Mesenchymal stem cell (in vitro differentiated cells and primary cell): Measurements from ENCODE around the gene IGF2R.

Experiments used
- DNase-seq: peaks from one replicate; pipeline ENCODE4 v3.0.0-alpha.2; 2013
- H2AFZ ChIP-seq: one replicate; pipeline ENCODE4 v1.6.1; 2013; ENCODE audit warnings: low read depth, mild to moderate bottlenecking, control low read depth, inconsistent platforms, low read length, moderate library complexity
- H2AK5ac ChIP-seq: 2 replicates; pipeline ENCODE4 v1.6.1; 2013; ENCODE audit warnings: low read length, moderate library complexity, mild to moderate bottlenecking, inconsistent platforms; ENCODE audit not compliant: severe bottlenecking
- H2BK120ac ChIP-seq: one replicate; pipeline ENCODE4 v1.6.1; 2013; ENCODE audit warnings: low read depth, mild to moderate bottlenecking, inconsistent platforms, low read length, moderate library complexity
- H2BK12ac ChIP-seq, 2 experiments: one replicate each; pipeline ENCODE4 v1.6.1; 2013; ENCODE audit warnings: inconsistent platforms in 2 of 2, low read length in 2 of 2, mild to moderate bottlenecking in 2 of 2, moderate library complexity in 2 of 2, control low read depth in 1 of 2
- H2BK15ac ChIP-seq: one replicate; pipeline ENCODE4 v1.6.1; 2013; ENCODE audit warnings: mild to moderate bottlenecking, low read depth, inconsistent platforms; ENCODE audit not compliant: poor library complexity, severe bottlenecking
- H2BK5ac ChIP-seq: 2 replicates; pipeline ENCODE4 v1.6.1; 2013; ENCODE audit warnings: low read depth, mild to moderate bottlenecking, low read length, control low read depth, inconsistent platforms; ENCODE audit not compliant: poor library complexity, severe bottlenecking
- H3K14ac ChIP-seq, 2 experiments: one replicate each; pipeline ENCODE4 v1.6.1; 2013; ENCODE audit warnings: inconsistent platforms in 2 of 2, low read length in 2 of 2, control low read depth in 1 of 2, mild to moderate bottlenecking in 1 of 2, moderate library complexity in 1 of 2
- H3K18ac ChIP-seq, 2 experiments: one replicate each; pipeline ENCODE4 v1.6.1; 2013; ENCODE audit warnings: inconsistent platforms in 2 of 2, low read length in 2 of 2, control low read depth in 1 of 2, low read depth in 1 of 2, mild to moderate bottlenecking in 1 of 2
- H3K23ac ChIP-seq, 2 experiments: one replicate each; pipeline ENCODE4 v1.6.1; 2013; ENCODE audit warnings: inconsistent platforms in 2 of 2, low read length in 2 of 2, mild to moderate bottlenecking in 2 of 2, moderate library complexity in 2 of 2, control low read depth in 1 of 2
- H3K27ac ChIP-seq: 2 replicates; pipeline ENCODE4 v1.5.1; 2013; ENCODE audit warnings: mild to moderate bottlenecking, moderate library complexity, low read length, control low read depth, inconsistent platforms; ENCODE audit not compliant: poor library complexity, severe bottlenecking
- H3K27me3 ChIP-seq, 2 experiments: 2 replicates each; pipeline versions ENCODE4 v1.6.1 to v1.7.0; 2013; ENCODE audit warnings: low read length in 2 of 2, mild to moderate bottlenecking in 2 of 2, moderate library complexity in 2 of 2, control low read depth in 1 of 2, inconsistent platforms in 1 of 2; ENCODE audit not compliant: control insufficient read depth in 1 of 2, insufficient read depth in 1 of 2
- H3K36me3 ChIP-seq, 2 experiments: 2 replicates each; pipeline versions ENCODE4 v1.6.1 to v1.7.0; 2013; ENCODE audit warnings: low read length in 2 of 2, control low read depth in 1 of 2, inconsistent platforms in 1 of 2, low read depth in 1 of 2, mild to moderate bottlenecking in 1 of 2; ENCODE audit not compliant: insufficient read depth in 2 of 2, control insufficient read depth in 1 of 2
- H3K4ac ChIP-seq, 2 experiments: one replicate each; pipeline ENCODE4 v1.6.1; 2013; ENCODE audit warnings: inconsistent platforms in 2 of 2, low read length in 2 of 2, mild to moderate bottlenecking in 2 of 2, moderate library complexity in 2 of 2, control low read depth in 1 of 2, low read depth in 1 of 2
- H3K4me1 ChIP-seq: 2 replicates; pipeline ENCODE4 v1.6.1; 2013; ENCODE audit warnings: low read depth, low read length, control low read depth; ENCODE audit not compliant: control insufficient read depth, insufficient read depth
- H3K4me2 ChIP-seq: 2 replicates; pipeline ENCODE4 v1.6.1; 2013; ENCODE audit warnings: low read length, mild to moderate bottlenecking, inconsistent platforms; ENCODE audit not compliant: poor library complexity, severe bottlenecking
- H3K4me3 ChIP-seq, 2 experiments: 2 replicates each; pipeline versions ENCODE4 v1.5.1 to v1.7.0; 2013; ENCODE audit warnings: low read length in 2 of 2, mild to moderate bottlenecking in 2 of 2, control low read depth in 1 of 2, low read depth in 1 of 2; ENCODE audit not compliant: insufficient read depth in 1 of 2
- H3K79me1 ChIP-seq: replicated peaks from 2 replicates; pipeline ENCODE4 v1.6.1; 2013; ENCODE audit warnings: mild to moderate bottlenecking, control low read depth, low read length, inconsistent platforms; ENCODE audit not compliant: poor library complexity, severe bottlenecking
- H3K9ac ChIP-seq: 2 replicates; pipeline ENCODE4 v1.7.0; 2013; ENCODE audit warnings: mild to moderate bottlenecking, low read length, moderate library complexity
- H3K9me3 ChIP-seq: 2 replicates; pipeline ENCODE4 v1.7.0; 2013; ENCODE audit warnings: mild to moderate bottlenecking, low read length; ENCODE audit not compliant: control insufficient read depth
- H4K8ac ChIP-seq: one replicate; pipeline ENCODE4 v1.6.1; 2013; ENCODE audit warnings: inconsistent platforms, mild to moderate bottlenecking, low read length, moderate library complexity
- H4K91ac ChIP-seq: one replicate; pipeline ENCODE4 v1.6.1; 2013; ENCODE audit warnings: mild to moderate bottlenecking, low read length, inconsistent platforms
- WGBS: methylation state at CpG from one replicate; pipeline ENCODE4 v1.1.7; 2013; ENCODE audit warnings: mixed read lengths; 5-methylcytosine and 5-hydroxymethylcytosine counted together

Gene IGF2R

GRCh38 chr6:160141001-160141726 is 172.3 kb downstream of the IGF2R start:
- H3K36me3 ChIP-seq, result peaks cover 4 to 10% of the 10 kb centered on the region in 2 experiments
- no peak overlapping the region for H3K4ac ChIP-seq
- no peak overlapping the region for H4K91ac ChIP-seq
- DNase-seq, result no peak
- H4K8ac ChIP-seq, result no peak overlapping the region
- H3K18ac ChIP-seq, result no peak overlapping the region
- H3K27me3 ChIP-seq, result no peaks in the 10 kb centered on the region
- no peak overlapping the region for H2AFZ ChIP-seq
- no peaks in the 10 kb centered on the region for H3K9me3 ChIP-seq
- H2BK5ac ChIP-seq, result no peak overlapping the region
- H2AK5ac ChIP-seq, result no peak overlapping the region
- H3K79me1 ChIP-seq, result no peaks in the 10 kb centered on the region
- 88% methylated on average over 4 of the region's 5 CpGs for WGBS
- peak overlapping the region; percentile 16 for H3K27ac ChIP-seq
- H2BK120ac ChIP-seq, result no peak overlapping the region
- H3K4me3 ChIP-seq, result no peak overlapping the region
- H3K23ac ChIP-seq, result no peak overlapping the region
- H2BK12ac ChIP-seq, result no peak overlapping the region
- H3K14ac ChIP-seq, result no peak overlapping the region
- no peak overlapping the region for H2BK15ac ChIP-seq
- H3K9ac ChIP-seq, result peak overlapping the region; percentile 17
- H3K4me2 ChIP-seq, result no peak overlapping the region
- peaks cover 11% of the 10 kb centered on the region for H3K4me1 ChIP-seq

- no peak for DNase-seq
- H3K14ac ChIP-seq, result no peak overlapping the region
- no peaks in the 10 kb centered on the region for H3K79me1 ChIP-seq
- H2AK5ac ChIP-seq, result no peak overlapping the region
- no peaks in the 10 kb centered on the region for H3K9me3 ChIP-seq
- H2BK5ac ChIP-seq, result no peak overlapping the region
- H3K4ac ChIP-seq, result no peak overlapping the region
- H3K23ac ChIP-seq, result no peak overlapping the region
- H3K18ac ChIP-seq, result no peak overlapping the region
- no peaks in the 10 kb centered on the region for H3K27me3 ChIP-seq
- 85% methylated on average over 8 of the region's 8 CpGs for WGBS
- H3K4me1 ChIP-seq, result peaks cover 11% of the 10 kb centered on the region
- no peak overlapping the region for H3K4me3 ChIP-seq
- peaks cover 3 to 9% of the 10 kb centered on the region in 2 experiments for H3K36me3 ChIP-seq
- no peak overlapping the region for H2BK15ac ChIP-seq
- no peak overlapping the region for H2AFZ ChIP-seq
- H2BK12ac ChIP-seq, result no peak overlapping the region
- H4K8ac ChIP-seq, result no peak overlapping the region
- H3K9ac ChIP-seq, result no peak overlapping the region
- H4K91ac ChIP-seq, result no peak overlapping the region
- no peak overlapping the region for H3K27ac ChIP-seq
- H3K4me2 ChIP-seq, result no peak overlapping the region
- no peak overlapping the region for H2BK120ac ChIP-seq
Observed at GRCh38 chr6:160142115-160142715, 173.3 kb downstream of the IGF2R start.

GRCh38 chr6:160146454-160147145 is 177.7 kb downstream of the IGF2R start:
- DNase-seq, result no peak
- 97% methylated on average over 5 of the region's 6 CpGs for WGBS
- Histone ChIP-seq H3K9ac (no peak overlapping the region), H4K8ac (no peak overlapping the region), H2BK12ac (no peak overlapping the region), H3K4ac (no peak overlapping the region), H2AK5ac (no peak overlapping the region), H3K4me1 (peaks cover 1% of the 10 kb centered on the region), H2BK15ac (no peak overlapping the region), H3K79me1 (no peaks in the 10 kb centered on the region), H3K4me3 (no peak overlapping the region), H3K14ac (no peak overlapping the region), H3K18ac (no peak overlapping the region), H3K4me2 (no peak overlapping the region), H3K23ac (no peak overlapping the region), H2BK120ac (no peak overlapping the region), H2BK5ac (no peak overlapping the region), H3K27me3 (no peaks in the 10 kb centered on the region), H3K27ac (no peak overlapping the region), H4K91ac (no peak overlapping the region), H3K36me3 (peaks cover 0 to 10% of the 10 kb centered on the region in 2 experiments), H2AFZ (no peak overlapping the region), H3K9me3 (no peaks in the 10 kb centered on the region)

- Histone ChIP-seq H4K8ac (no peak overlapping the region), H3K36me3 (peaks cover 0 to 10% of the 10 kb centered on the region in 2 experiments), H3K79me1 (no peaks in the 10 kb centered on the region), H3K27me3 (no peaks in the 10 kb centered on the region), H3K14ac (no peak overlapping the region), H3K4me2 (no peak overlapping the region), H2AK5ac (no peak overlapping the region), H2BK120ac (no peak overlapping the region), H3K4ac (no peak overlapping the region), H3K4me3 (no peak overlapping the region), H3K18ac (no peak overlapping the region), H3K9me3 (no peaks in the 10 kb centered on the region), H4K91ac (no peak overlapping the region), H3K27ac (no peak overlapping the region), H3K4me1 (no peaks in the 10 kb centered on the region), H3K9ac (no peak overlapping the region), H3K23ac (no peak overlapping the region), H2BK15ac (no peak overlapping the region), H2BK5ac (no peak overlapping the region), H2BK12ac (no peak overlapping the region), H2AFZ (no peak overlapping the region)
- 94% methylated on average over 2 of the region's 3 CpGs for whole genome bisulfite sequencing
- DNase-seq, result no peak
Observed at GRCh38 chr6:160147146-160147536, 178.3 kb downstream of the IGF2R start.
